GM18498 (cell line): ENCODE data around the gene PRELID3B.

ENCODE experiments used
- ATAC-seq: cut with Tn5 transposase; IDR thresholded peaks from one replicate; pipeline ENCODE4 v1.9.1; 2021; ENCODE audit warnings: mild to moderate bottlenecking, moderate library complexity; ENCODE audit not compliant: unreplicated experiment

The PRELID3B gene

GRCh38 chr20:59042151-59042795, at the start of gene PRELID3B:
PRELID3B (minus strand) TSS chr20:59042786; CDS start chr20:59042730, 56 bp downstream.
- peak; percentile 41 for ATAC-seq

GRCh38 chr20:59087829-59088433, 45.3 kb upstream of the PRELID3B start:
- no peak for ATAC-seq

GRCh38 chr20:59086923-59087322, 44.3 kb upstream of the PRELID3B start:
- no peak for ATAC-seq

GRCh38 chr20:59084041-59084850, 41.7 kb upstream of the PRELID3B start:
- ATAC-seq: no peak

- no peak for ATAC-seq
Observed at GRCh38 chr20:59082981-59083380, 40.4 kb upstream of the PRELID3B start.

GRCh38 chr20:59082077-59082740, 39.6 kb upstream of the PRELID3B start:
- no peak for ATAC-seq

GRCh38 chr20:59081036-59081435, 38.5 kb upstream of the PRELID3B start:
- no peak for ATAC-seq

GRCh38 chr20:59078231-59078630, 35.6 kb upstream of the PRELID3B start:
- no peak for ATAC-seq

GRCh38 chr20:59077705-59078104, 35.1 kb upstream of the PRELID3B start:
- no peak for ATAC-seq

- ATAC-seq: no peak
Observed at GRCh38 chr20:59075934-59076508, 33.4 kb upstream of the PRELID3B start.

- no peak for ATAC-seq
Observed at GRCh38 chr20:59074456-59074855, 31.9 kb upstream of the PRELID3B start.

- no peak for ATAC-seq
Observed at GRCh38 chr20:59073582-59073981, 31.0 kb upstream of the PRELID3B start.

- ATAC-seq: peak; percentile 53
Observed at GRCh38 chr20:59071216-59071615, 28.6 kb upstream of the PRELID3B start.

GRCh38 chr20:59069026-59069425, 26.4 kb upstream of the PRELID3B start:
- no peak for ATAC-seq

- ATAC-seq: no peak
Observed at GRCh38 chr20:59068534-59068933, 25.9 kb upstream of the PRELID3B start.

GRCh38 chr20:59064214-59064722, 21.7 kb upstream of the PRELID3B start:
- ATAC-seq: no peak

- no peak for ATAC-seq
Observed at GRCh38 chr20:59063358-59064213, 21.0 kb upstream of the PRELID3B start.

GRCh38 chr20:59062081-59062480, 19.5 kb upstream of the PRELID3B start:
- no peak for ATAC-seq

- ATAC-seq: no peak
Observed at GRCh38 chr20:59055302-59055701, 12.7 kb upstream of the PRELID3B start.

GRCh38 chr20:59051666-59052185, 9.1 kb upstream of the PRELID3B start:
- no peak for ATAC-seq
